Measurements from ENCODE around the gene FSTL1.

The FSTL1 gene

DNA sequence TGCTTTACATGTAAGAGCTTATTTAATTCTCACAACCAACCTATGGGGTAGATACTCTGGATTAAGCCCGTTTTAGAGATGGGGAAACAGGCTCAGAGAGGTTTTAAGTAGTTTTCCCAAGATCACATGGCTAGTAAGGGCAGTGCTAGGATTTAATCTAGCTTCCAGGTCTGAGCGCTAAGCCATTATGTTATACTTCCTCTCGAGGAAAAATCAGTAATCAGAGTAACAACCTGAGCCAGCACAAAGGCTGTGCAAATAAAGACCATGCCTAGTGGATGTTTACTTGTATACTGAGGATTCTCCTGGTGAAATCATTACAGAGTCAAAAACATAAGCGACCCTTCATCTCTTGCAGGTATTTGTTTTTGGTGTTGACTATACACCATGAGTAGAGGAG is 9.0 kb downstream of the FSTL1 start:
- TF ChIP-seq, protein P1, sequence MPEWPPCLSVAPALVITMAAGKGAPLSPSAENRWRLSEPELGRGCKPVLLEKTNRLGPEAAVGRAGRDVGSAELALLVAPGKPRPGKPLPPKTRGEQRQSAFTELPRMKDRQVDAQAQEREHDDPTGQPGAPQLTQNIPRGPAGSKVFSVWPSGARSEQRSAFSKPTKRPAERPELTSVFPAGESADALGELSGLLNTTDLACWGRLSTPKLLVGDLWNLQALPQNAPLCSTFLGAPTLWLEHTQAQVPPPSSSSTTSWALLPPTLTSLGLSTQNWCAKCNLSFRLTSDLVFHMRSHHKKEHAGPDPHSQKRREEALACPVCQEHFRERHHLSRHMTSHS (tag by site-specific recombination; IDR thresholded peaks at IDR 0.05) = no peak
- TF ChIP-seq ZNF394 (tag by site-specific recombination; IDR thresholded peaks at IDR 0.05; ENCODE audit: borderline replicate concordance) = no peak
- TF ChIP-seq ZNF211 (tag by site-specific recombination; IDR thresholded peaks at IDR 0.05; ENCODE audit: low read depth) = no peak
- TF ChIP-seq ZNF785 (tag by site-specific recombination; IDR thresholded peaks at IDR 0.05) = no peak
- no peak for TF ChIP-seq ZNF768 (tag by site-specific recombination; IDR thresholded peaks at IDR 0.05)
- TF ChIP-seq ZNF530 (tag by site-specific recombination; IDR thresholded peaks at IDR 0.05; ENCODE audit: low read depth) = no peak
- TF ChIP-seq, protein P2, sequence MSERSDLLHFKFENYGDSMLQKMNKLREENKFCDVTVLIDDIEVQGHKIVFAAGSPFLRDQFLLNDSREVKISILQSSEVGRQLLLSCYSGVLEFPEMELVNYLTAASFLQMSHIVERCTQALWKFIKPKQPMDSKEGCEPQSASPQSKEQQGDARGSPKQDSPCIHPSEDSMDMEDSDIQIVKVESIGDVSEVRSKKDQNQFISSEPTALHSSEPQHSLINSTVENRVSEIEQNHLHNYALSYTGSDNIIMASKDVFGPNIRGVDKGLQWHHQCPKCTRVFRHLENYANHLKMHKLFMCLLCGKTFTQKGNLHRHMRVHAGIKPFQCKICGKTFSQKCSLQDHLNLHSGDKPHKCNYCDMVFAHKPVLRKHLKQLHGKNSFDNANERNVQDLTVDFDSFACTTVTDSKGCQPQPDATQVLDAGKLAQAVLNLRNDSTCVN (tag by site-specific recombination; optimal IDR thresholded peaks at IDR 0.05) = no peak
- TF ChIP-seq ZNF473 (tag by site-specific recombination; IDR thresholded peaks at IDR 0.05) = no peak
- no peak for TF ChIP-seq ZNF10 (tag by site-specific recombination; IDR thresholded peaks at IDR 0.05)
- TF ChIP-seq ZSCAN30 (tag by site-specific recombination; IDR thresholded peaks at IDR 0.05) = no peak
- no peak for TF ChIP-seq FEZF1 (tag by site-specific recombination; IDR thresholded peaks at IDR 0.05)
- TF ChIP-seq, protein P3, sequence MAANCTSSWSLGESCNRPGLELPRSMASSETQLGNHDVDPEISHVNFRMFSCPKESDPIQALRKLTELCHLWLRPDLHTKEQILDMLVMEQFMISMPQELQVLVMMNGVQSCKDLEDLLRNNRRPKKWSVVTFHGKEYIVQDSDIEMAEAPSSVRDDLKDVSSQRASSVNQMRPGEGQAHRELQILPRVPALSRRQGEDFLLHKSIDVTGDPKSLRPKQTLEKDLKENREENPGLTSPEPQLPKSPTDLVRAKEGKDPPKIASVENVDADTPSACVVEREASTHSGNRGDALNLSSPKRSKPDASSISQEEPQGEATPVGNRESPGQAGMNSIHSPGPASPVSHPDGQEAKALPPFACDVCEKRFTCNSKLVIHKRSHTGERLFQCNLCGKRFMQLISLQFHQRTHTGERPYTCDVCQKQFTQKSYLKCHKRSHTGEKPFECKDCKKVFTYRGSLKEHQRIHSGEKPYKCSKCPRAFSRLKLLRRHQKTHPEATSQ (tag by site-specific recombination; IDR thresholded peaks at IDR 0.05) = no peak
- TF ChIP-seq, protein P4, sequence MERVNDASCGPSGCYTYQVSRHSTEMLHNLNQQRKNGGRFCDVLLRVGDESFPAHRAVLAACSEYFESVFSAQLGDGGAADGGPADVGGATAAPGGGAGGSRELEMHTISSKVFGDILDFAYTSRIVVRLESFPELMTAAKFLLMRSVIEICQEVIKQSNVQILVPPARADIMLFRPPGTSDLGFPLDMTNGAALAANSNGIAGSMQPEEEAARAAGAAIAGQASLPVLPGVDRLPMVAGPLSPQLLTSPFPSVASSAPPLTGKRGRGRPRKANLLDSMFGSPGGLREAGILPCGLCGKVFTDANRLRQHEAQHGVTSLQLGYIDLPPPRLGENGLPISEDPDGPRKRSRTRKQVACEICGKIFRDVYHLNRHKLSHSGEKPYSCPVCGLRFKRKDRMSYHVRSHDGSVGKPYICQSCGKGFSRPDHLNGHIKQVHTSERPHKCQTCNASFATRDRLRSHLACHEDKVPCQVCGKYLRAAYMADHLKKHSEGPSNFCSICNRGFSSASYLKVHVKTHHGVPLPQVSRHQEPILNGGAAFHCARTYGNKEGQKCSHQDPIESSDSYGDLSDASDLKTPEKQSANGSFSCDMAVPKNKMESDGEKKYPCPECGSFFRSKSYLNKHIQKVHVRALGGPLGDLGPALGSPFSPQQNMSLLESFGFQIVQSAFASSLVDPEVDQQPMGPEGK (tag by site-specific recombination; IDR thresholded peaks at IDR 0.05) = no peak
- TF ChIP-seq OSR2 (tag by site-specific recombination; IDR thresholded peaks at IDR 0.05) = no peak
- no peak for TF ChIP-seq ZNF423 (tag by site-specific recombination; IDR thresholded peaks at IDR 0.05)
- no peaks in the 10 kb centered on the region for H3K9me3 ChIP-seq (ENCODE audit: control insufficient read depth, insufficient read depth, low read depth, low read length)
- H3K4me3 ChIP-seq (ENCODE audit: low read depth, low read length) = no peak overlapping the region
- ChIA-PET POLR2A (no interaction called here), CTCF (interaction anchor here (0.8 to 1.4 kb wide), 2 partner anchors 22 to 24 kb away, joined by 3 to 5 read pairs; no protein-coding TSS in a partner anchor)
- H3K27ac ChIP-seq (ENCODE audit: extremely low read depth, low read depth, low read length) = no peak overlapping the region
- H3K4me1 ChIP-seq (ENCODE audit: control insufficient read depth, insufficient read depth, low read length) = no peaks in the 10 kb centered on the region
- peaks cover 0 to 75% of the 10 kb centered on the region in 2 experiments; a peak in 1 of 3 replicates for H3K36me3 ChIP-seq (ENCODE audit: control insufficient read depth in 2 of 2, insufficient read depth in 1 of 2, low read length in 2 of 2)

DNA sequence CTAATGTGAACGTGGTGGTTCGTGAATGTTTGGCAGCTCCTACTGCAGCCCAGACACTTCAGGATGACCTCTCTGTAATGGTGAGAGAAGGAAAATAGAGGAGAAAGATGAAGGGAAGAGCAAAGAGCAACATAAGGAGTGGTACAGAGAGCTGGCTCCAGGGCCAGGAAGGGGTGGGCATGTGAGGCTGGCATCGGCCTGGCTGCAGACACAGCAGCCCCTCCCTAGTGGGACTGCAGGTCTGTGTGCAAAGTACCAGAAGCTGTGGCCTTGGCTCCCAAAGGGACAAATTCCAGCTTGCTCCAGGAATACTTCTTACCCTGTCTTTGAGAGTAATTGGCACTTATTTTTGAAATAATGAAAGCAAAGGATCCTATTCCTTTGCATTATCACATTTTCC is 10.0 kb downstream of the FSTL1 start:
- no peak overlapping the region for H3K4me3 ChIP-seq (ENCODE audit: low read depth, low read length)
- H3K9me3 ChIP-seq (ENCODE audit: control insufficient read depth, insufficient read depth, low read depth, low read length) = no peaks in the 10 kb centered on the region
- no peaks in the 10 kb centered on the region for H3K4me1 ChIP-seq (ENCODE audit: control insufficient read depth, insufficient read depth, low read length)
- CTCF ChIA-PET = interaction anchor here (0.7 to 1.4 kb wide), 2 partner anchors 23 to 73 kb away, joined by 3 to 5 read pairs; no protein-coding TSS in a partner anchor
- POLR2A ChIA-PET = no interaction called here
- no peak overlapping the region for H3K27ac ChIP-seq (ENCODE audit: extremely low read depth, low read depth, low read length)
- peaks cover 0 to 64% of the 10 kb centered on the region in 2 experiments; a peak in 1 of 3 replicates for H3K36me3 ChIP-seq (ENCODE audit: control insufficient read depth in 2 of 2, insufficient read depth in 1 of 2, low read length in 2 of 2)
- no peak for TF ChIP-seq SP7 (tag by site-specific recombination; IDR thresholded peaks at IDR 0.05)
- no peak for TF ChIP-seq ZNF747 (tag by site-specific recombination; IDR thresholded peaks at IDR 0.05)
- TF ChIP-seq ZNF2 (tag by site-specific recombination; IDR thresholded peaks at IDR 0.05) = no peak
- TF ChIP-seq ZNF221 (tag by site-specific recombination; IDR thresholded peaks at IDR 0.05; ENCODE audit: borderline replicate concordance) = no peak
- TF ChIP-seq, protein P5, sequence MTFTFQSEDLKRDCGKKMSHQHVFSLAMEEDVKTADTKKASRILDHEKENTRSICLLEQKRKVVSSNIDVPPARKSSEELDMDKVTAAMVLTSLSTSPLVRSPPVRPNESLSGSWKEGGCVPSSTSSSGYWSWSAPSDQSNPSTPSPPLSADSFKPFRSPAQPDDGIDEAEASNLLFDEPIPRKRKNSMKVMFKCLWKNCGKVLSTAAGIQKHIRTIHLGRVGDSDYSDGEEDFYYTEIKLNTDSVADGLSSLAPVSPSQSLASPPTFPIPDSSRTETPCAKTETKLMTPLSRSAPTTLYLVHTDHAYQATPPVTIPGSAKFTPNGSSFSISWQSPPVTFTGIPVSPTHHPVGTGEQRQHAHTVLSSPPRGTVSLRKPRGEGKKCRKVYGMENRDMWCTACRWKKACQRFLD (tag by site-specific recombination; IDR thresholded peaks at IDR 0.05) = no peak
- TF ChIP-seq KLF10 (tag by site-specific recombination; IDR thresholded peaks at IDR 0.05) = no peak
- TF ChIP-seq ZNF350 (tag by site-specific recombination; IDR thresholded peaks at IDR 0.05) = no peak
- no peak for TF ChIP-seq ZNF266 (tag by site-specific recombination; IDR thresholded peaks at IDR 0.05; ENCODE audit: low read depth)
- no peak for TF ChIP-seq ZNF76 (tag by site-specific recombination; IDR thresholded peaks at IDR 0.05; ENCODE audit: borderline replicate concordance, low read depth)
- TF ChIP-seq ZNF843 (tag by site-specific recombination; IDR thresholded peaks at IDR 0.05) = no peak
- TF ChIP-seq, protein P6, sequence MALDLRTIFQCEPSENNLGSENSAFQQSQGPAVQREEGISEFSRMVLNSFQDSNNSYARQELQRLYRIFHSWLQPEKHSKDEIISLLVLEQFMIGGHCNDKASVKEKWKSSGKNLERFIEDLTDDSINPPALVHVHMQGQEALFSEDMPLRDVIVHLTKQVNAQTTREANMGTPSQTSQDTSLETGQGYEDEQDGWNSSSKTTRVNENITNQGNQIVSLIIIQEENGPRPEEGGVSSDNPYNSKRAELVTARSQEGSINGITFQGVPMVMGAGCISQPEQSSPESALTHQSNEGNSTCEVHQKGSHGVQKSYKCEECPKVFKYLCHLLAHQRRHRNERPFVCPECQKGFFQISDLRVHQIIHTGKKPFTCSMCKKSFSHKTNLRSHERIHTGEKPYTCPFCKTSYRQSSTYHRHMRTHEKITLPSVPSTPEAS (tag by site-specific recombination; IDR thresholded peaks at IDR 0.05) = no peak
- no peak for TF ChIP-seq ZNF37A (tag by site-specific recombination; IDR thresholded peaks at IDR 0.05)
- no peak for TF ChIP-seq YY2 (tag by site-specific recombination; IDR thresholded peaks at IDR 0.05)
- TF ChIP-seq ZNF114 (tag by site-specific recombination; IDR thresholded peaks at IDR 0.05) = no peak
